ENCODE data around the gene EXOSC10.

Gene EXOSC10

GRCh38 chr1:11099310-11100148 is at the start of gene EXOSC10:
Gene EXOSC10, minus strand, starts transcription at chr1:11099869. Its CDS starts 38 bp downstream, at chr1:11099831.
- peak; percentile 98 for DNase-seq (ENCODE audit: low read depth)
- peak within 1 kb of the TSS; percentile 99 for H3K4me3 ChIP-seq (ENCODE audit: low read length)
- peaks cover 15% of the 10 kb centered on the region for H3K4me1 ChIP-seq (ENCODE audit: control insufficient read depth, insufficient read depth, low read length)
- no peaks in the 10 kb centered on the region for H3K27me3 ChIP-seq (replicated peaks; ENCODE audit: control insufficient read depth, insufficient read depth, low read length)
- peaks cover 24% of the 10 kb centered on the region for H3K36me3 ChIP-seq (ENCODE audit: control insufficient read depth, insufficient read depth, low read length, severe bottlenecking)
- H3K9ac ChIP-seq (ENCODE audit: low read length), result peak within 1 kb of the TSS; percentile 99
- no peaks in the 10 kb centered on the region for H3K9me3 ChIP-seq (ENCODE audit: control insufficient read depth, low read length)

- peak; percentile 58 for DNase-seq (ENCODE audit: low read depth)
- H3K9me3 ChIP-seq (ENCODE audit: control insufficient read depth, low read length), result no peaks in the 10 kb centered on the region
- H3K36me3 ChIP-seq (ENCODE audit: control insufficient read depth, insufficient read depth, low read length, severe bottlenecking), result peaks cover 68% of the 10 kb centered on the region
- H3K4me1 ChIP-seq (ENCODE audit: control insufficient read depth, insufficient read depth, low read length), result peaks cover 38% of the 10 kb centered on the region
- H3K27me3 ChIP-seq (replicated peaks; ENCODE audit: control insufficient read depth, insufficient read depth, low read length), result no peaks in the 10 kb centered on the region
- H3K4me3 ChIP-seq (ENCODE audit: low read length), result no peak overlapping the region
- no peak overlapping the region for H3K9ac ChIP-seq (ENCODE audit: low read length)
These were observed 47.6 kb upstream of the EXOSC10 start for GRCh38 chr1:11147197-11147770.

- H3K9me3 ChIP-seq (ENCODE audit: control insufficient read depth, low read length), result no peaks in the 10 kb centered on the region
- no peak overlapping the region for H3K9ac ChIP-seq (ENCODE audit: low read length)
- no peak for DNase-seq (ENCODE audit: low read depth)
- peaks cover 25% of the 10 kb centered on the region for H3K4me1 ChIP-seq (ENCODE audit: control insufficient read depth, insufficient read depth, low read length)
- H3K27me3 ChIP-seq (replicated peaks; ENCODE audit: control insufficient read depth, insufficient read depth, low read length), result no peaks in the 10 kb centered on the region
- H3K36me3 ChIP-seq (ENCODE audit: control insufficient read depth, insufficient read depth, low read length, severe bottlenecking), result peaks cover 63% of the 10 kb centered on the region
- H3K4me3 ChIP-seq (ENCODE audit: low read length), result no peak overlapping the region
These were observed 46.1 kb upstream of the EXOSC10 start for GRCh38 chr1:11145741-11146140.

- H3K4me1 ChIP-seq (ENCODE audit: control insufficient read depth, insufficient read depth, low read length), result peaks cover 17% of the 10 kb centered on the region
- H3K36me3 ChIP-seq (ENCODE audit: control insufficient read depth, insufficient read depth, low read length, severe bottlenecking), result peaks cover 65% of the 10 kb centered on the region
- no peak for DNase-seq (ENCODE audit: low read depth)
- no peaks in the 10 kb centered on the region for H3K9me3 ChIP-seq (ENCODE audit: control insufficient read depth, low read length)
- no peak overlapping the region for H3K4me3 ChIP-seq (ENCODE audit: low read length)
- H3K9ac ChIP-seq (ENCODE audit: low read length), result no peak overlapping the region
- H3K27me3 ChIP-seq (replicated peaks; ENCODE audit: control insufficient read depth, insufficient read depth, low read length), result no peaks in the 10 kb centered on the region
These were observed 45.0 kb upstream of the EXOSC10 start for GRCh38 chr1:11144570-11145256.

- Histone ChIP-seq H3K4me3 (ENCODE audit: low read length) (no peak overlapping the region), H3K9ac (ENCODE audit: low read length) (no peak overlapping the region), H3K36me3 (ENCODE audit: control insufficient read depth, insufficient read depth, low read length, severe bottlenecking) (peaks cover 61% of the 10 kb centered on the region), H3K4me1 (ENCODE audit: control insufficient read depth, insufficient read depth, low read length) (peaks cover 22% of the 10 kb centered on the region), H3K27me3 (replicated peaks; ENCODE audit: control insufficient read depth, insufficient read depth, low read length) (no peaks in the 10 kb centered on the region), H3K9me3 (ENCODE audit: control insufficient read depth, low read length) (no peaks in the 10 kb centered on the region)
- no peak for DNase-seq (ENCODE audit: low read depth)
These were observed 44.2 kb upstream of the EXOSC10 start for GRCh38 chr1:11143907-11144306.

GRCh38 chr1:11143401-11143800 is 43.7 kb upstream of the EXOSC10 start:
- Histone ChIP-seq H3K9me3 (ENCODE audit: control insufficient read depth, low read length) (no peaks in the 10 kb centered on the region), H3K9ac (ENCODE audit: low read length) (no peak overlapping the region), H3K4me3 (ENCODE audit: low read length) (no peak overlapping the region), H3K27me3 (replicated peaks; ENCODE audit: control insufficient read depth, insufficient read depth, low read length) (no peaks in the 10 kb centered on the region), H3K4me1 (ENCODE audit: control insufficient read depth, insufficient read depth, low read length) (peaks cover 27% of the 10 kb centered on the region), H3K36me3 (ENCODE audit: control insufficient read depth, insufficient read depth, low read length, severe bottlenecking) (peaks cover 62% of the 10 kb centered on the region)
- DNase-seq (ENCODE audit: low read depth), result no peak

- H3K4me3 ChIP-seq (ENCODE audit: low read length), result no peak overlapping the region
- no peaks in the 10 kb centered on the region for H3K9me3 ChIP-seq (ENCODE audit: control insufficient read depth, low read length)
- no peaks in the 10 kb centered on the region for H3K27me3 ChIP-seq (replicated peaks; ENCODE audit: control insufficient read depth, insufficient read depth, low read length)
- peak; percentile 56 for DNase-seq (ENCODE audit: low read depth)
- H3K9ac ChIP-seq (ENCODE audit: low read length), result peak overlapping the region; percentile 2
- peaks cover 28% of the 10 kb centered on the region for H3K4me1 ChIP-seq (ENCODE audit: control insufficient read depth, insufficient read depth, low read length)
- H3K36me3 ChIP-seq (ENCODE audit: control insufficient read depth, insufficient read depth, low read length, severe bottlenecking), result peaks cover 62% of the 10 kb centered on the region
These were observed 43.1 kb upstream of the EXOSC10 start for GRCh38 chr1:11142618-11143391.

GRCh38 chr1:11138952-11139351 is 39.3 kb upstream of the EXOSC10 start:
- no peak overlapping the region for H3K4me3 ChIP-seq (ENCODE audit: low read length)
- H3K4me1 ChIP-seq (ENCODE audit: control insufficient read depth, insufficient read depth, low read length), result peaks cover 38% of the 10 kb centered on the region
- H3K36me3 ChIP-seq (ENCODE audit: control insufficient read depth, insufficient read depth, low read length, severe bottlenecking), result peaks cover 47% of the 10 kb centered on the region
- H3K9me3 ChIP-seq (ENCODE audit: control insufficient read depth, low read length), result no peaks in the 10 kb centered on the region
- no peak overlapping the region for H3K9ac ChIP-seq (ENCODE audit: low read length)
- peak; percentile 42 for DNase-seq (ENCODE audit: low read depth)
- no peaks in the 10 kb centered on the region for H3K27me3 ChIP-seq (replicated peaks; ENCODE audit: control insufficient read depth, insufficient read depth, low read length)

- DNase-seq (ENCODE audit: low read depth), result no peak
- H3K36me3 ChIP-seq (ENCODE audit: control insufficient read depth, insufficient read depth, low read length, severe bottlenecking), result peaks cover 54% of the 10 kb centered on the region
- no peak overlapping the region for H3K9ac ChIP-seq (ENCODE audit: low read length)
- H3K27me3 ChIP-seq (replicated peaks; ENCODE audit: control insufficient read depth, insufficient read depth, low read length), result no peaks in the 10 kb centered on the region
- peaks cover 30% of the 10 kb centered on the region for H3K4me1 ChIP-seq (ENCODE audit: control insufficient read depth, insufficient read depth, low read length)
- no peak overlapping the region for H3K4me3 ChIP-seq (ENCODE audit: low read length)
- H3K9me3 ChIP-seq (ENCODE audit: control insufficient read depth, low read length), result no peaks in the 10 kb centered on the region
These were observed 38.4 kb upstream of the EXOSC10 start for GRCh38 chr1:11138029-11138428.

GRCh38 chr1:11134898-11135266 is 35.2 kb upstream of the EXOSC10 start:
- H3K27me3 ChIP-seq (replicated peaks; ENCODE audit: control insufficient read depth, insufficient read depth, low read length), result no peaks in the 10 kb centered on the region
- no peak for DNase-seq (ENCODE audit: low read depth)
- peaks cover 29% of the 10 kb centered on the region for H3K4me1 ChIP-seq (ENCODE audit: control insufficient read depth, insufficient read depth, low read length)
- no peaks in the 10 kb centered on the region for H3K9me3 ChIP-seq (ENCODE audit: control insufficient read depth, low read length)
- no peak overlapping the region for H3K4me3 ChIP-seq (ENCODE audit: low read length)
- no peak overlapping the region for H3K9ac ChIP-seq (ENCODE audit: low read length)
- H3K36me3 ChIP-seq (ENCODE audit: control insufficient read depth, insufficient read depth, low read length, severe bottlenecking), result peaks cover 76% of the 10 kb centered on the region

Measured in adipocyte (in vitro differentiated cells).